GM23338 (cell line): Measurements from ENCODE around the gene DACH1. TPM values are rescaled to one million over a fixed set of nuclear protein-coding genes. Genes with fewer than 3 reads are reported as not detected.

ENCODE experiments used
- ATAC-seq: fragments of 200-7000 bp; cut with Tn5 transposase; 3 replicates; pipeline ENCODE4 v1.9.1; 2020
- DNase-seq: peaks from one replicate; pipeline ENCODE4 v3.0.0-alpha.2; 2015; ENCODE audit warnings: low spot score
- H2AFZ ChIP-seq: fragments of 200-600 bp; sonication (generic); 2 replicates; pipeline ENCODE4 v1.8.0; 2016; ENCODE audit warnings: antibody characterized with exemption, mild to moderate bottlenecking, moderate library complexity
- H3F3A ChIP-seq: fragments of 200-600 bp; sonication (generic); replicated peaks from 2 replicates; pipeline ENCODE4 v1.8.0; 2017; ENCODE audit warnings: antibody characterized with exemption, mixed run types, low read depth
- H3K27ac ChIP-seq: fragments of 200-600 bp; sonication (generic); 2 replicates; pipeline ENCODE4 v1.6.1; 2016; ENCODE audit warnings: low read depth
- H3K27me3 ChIP-seq: fragments of 200-600 bp; sonication (generic); 2 replicates; pipeline ENCODE4 v1.8.0; 2016; ENCODE audit warnings: mild to moderate bottlenecking, mixed run types, moderate library complexity; ENCODE audit not compliant: insufficient read depth
- H3K36me3 ChIP-seq: fragments of 200-600 bp; sonication (generic); 2 replicates; pipeline ENCODE4 v1.8.0; 2016; ENCODE audit warnings: mild to moderate bottlenecking; ENCODE audit not compliant: insufficient read depth
- H3K4me1 ChIP-seq: fragments of 200-600 bp; sonication (generic); 2 replicates; pipeline ENCODE4 v1.8.0; 2016; ENCODE audit warnings: mild to moderate bottlenecking, moderate library complexity; ENCODE audit not compliant: insufficient read depth
- H3K4me2 ChIP-seq: fragments of 200-600 bp; sonication (generic); 2 replicates; pipeline ENCODE4 v1.7.1; 2017; ENCODE audit warnings: mixed run types
- H3K4me3 ChIP-seq: fragments of 200-600 bp; sonication (generic); 2 replicates; pipeline ENCODE4 v1.6.1; 2016; ENCODE audit warnings: mixed run types
- H3K79me2 ChIP-seq: fragments of 200-600 bp; sonication (generic); replicated peaks from 2 replicates; pipeline ENCODE4 v1.8.0; 2017; ENCODE audit warnings: mild to moderate bottlenecking; ENCODE audit not compliant: insufficient read depth
- H3K9me2 ChIP-seq: fragments of 200-600 bp; sonication (generic); 2 replicates; pipeline ENCODE4 v1.8.0; 2017; ENCODE audit not compliant: insufficient read depth
- H4K20me1 ChIP-seq: fragments of 200-600 bp; sonication (generic); replicated peaks from 2 replicates; pipeline ENCODE4 v1.8.0; 2017; ENCODE audit warnings: mild to moderate bottlenecking; ENCODE audit not compliant: insufficient read depth
- H3K27ac Mint-ChIP-seq: 2 replicates; pipeline ENCODE4 v1.8.0; 2020; ENCODE audit warnings: inconsistent platforms, mild to moderate bottlenecking, moderate library complexity, mixed read lengths
- H3K27me3 Mint-ChIP-seq: 3 replicates; pipeline ENCODE4 v1.8.0; 2022; ENCODE audit warnings: low read depth, mild to moderate bottlenecking, moderate library complexity, mixed read lengths, inconsistent platforms; ENCODE audit not compliant: insufficient read depth, poor library complexity
- H3K36me3 Mint-ChIP-seq: 3 replicates; pipeline ENCODE4 v1.8.0; 2021; ENCODE audit warnings: low read depth, mild to moderate bottlenecking, inconsistent platforms, moderate library complexity, mixed read lengths
- H3K4me1 Mint-ChIP-seq: 3 replicates; pipeline ENCODE4 v1.8.0; 2020; ENCODE audit warnings: mild to moderate bottlenecking, inconsistent platforms, mixed read lengths
- H3K4me3 Mint-ChIP-seq: 3 replicates; pipeline ENCODE4 v1.8.0; 2021; ENCODE audit warnings: moderate library complexity, mild to moderate bottlenecking, inconsistent platforms, mixed read lengths
- H3K9me3 Mint-ChIP-seq: 3 replicates; pipeline ENCODE4 v1.8.0; 2020; ENCODE audit warnings: moderate library complexity, mild to moderate bottlenecking, inconsistent platforms, mixed read lengths
- EZH2phosphoT487 ChIP-seq: fragments of 200-600 bp; sonication (generic); IDR thresholded peaks from one replicate; pipeline ENCODE4 v1.8.1; 2018; ENCODE audit warnings: antibody characterized with exemption; ENCODE audit not compliant: unreplicated experiment
- POLR2AphosphoS5 ChIP-seq: IDR thresholded peaks from 2 replicates; pipeline ENCODE4 v1.6.1; 2016; ENCODE audit warnings: antibody characterized with exemption, low read depth
- STAT1 ChIP-seq: IDR thresholded peaks from one replicate; pipeline ENCODE4 v1.6.1; 2016; ENCODE audit warnings: antibody characterized with exemption; ENCODE audit not compliant: unreplicated experiment
- polyA plus RNA-seq: library from polyadenylated mRNA; unstranded; fragments of >200 nt; fragmentation: Nextera tagmentation; extraction: Ambion mirVana; gene quantifications from 2 replicates; pipeline ENCODE4 v1.2.1, GENCODE V29; 2016
- total RNA-seq: library from RNA; depleted of rRNA; stranded (reverse); fragments of >200 nt; shearing (Covaris generic); gene quantifications from 2 replicates; pipeline ENCODE4 v1.2.3, GENCODE V29; 2014
- TF ChIP-seq, protein P1 (sequence below): IDR thresholded peaks from one replicate; pipeline ENCODE4 v1.6.1; 2018; ENCODE audit warnings: antibody characterized with exemption; ENCODE audit not compliant: unreplicated experiment
- TF ChIP-seq, protein P2 (sequence below): fragments of 250-450 bp; sonication (Bioruptor Pico); IDR thresholded peaks from 2 replicates; pipeline ENCODE4 v1.5.0; 2020; ENCODE audit warnings: mild to moderate bottlenecking, moderate library complexity

Gene DACH1
- total and polyA plus RNA-seq, 2 experiments from 2014 or later: 0.45 to 0.57 TPM

GRCh38 chr13:71578048-71578447, 289.0 kb downstream of the DACH1 start:
- Histone ChIP-seq H3K4me1 (no peaks in the 10 kb centered on the region), H2AFZ (no peak overlapping the region), H3K36me3 (no peaks in the 10 kb centered on the region), H3K4me2 (no peak overlapping the region), H3K27me3 (no peaks in the 10 kb centered on the region), H3K9me2 (no peaks in the 10 kb centered on the region), H3K27ac (no peak overlapping the region), H3K4me3 (no peak overlapping the region), H4K20me1 (no peaks in the 10 kb centered on the region), H3K79me2 (no peaks in the 10 kb centered on the region), H3F3A (no peaks in the 10 kb centered on the region)
- Mint-ChIP-seq H3K27ac (no peak overlapping the region), H3K4me1 (no peaks in the 10 kb centered on the region), H3K36me3 (no peaks in the 10 kb centered on the region), H3K9me3 (no peaks in the 10 kb centered on the region), H3K4me3 (no peak overlapping the region), H3K27me3 (no peaks in the 10 kb centered on the region)
- ATAC-seq (no peak), DNase-seq (no peak)
- TF ChIP-seq, protein P1, sequence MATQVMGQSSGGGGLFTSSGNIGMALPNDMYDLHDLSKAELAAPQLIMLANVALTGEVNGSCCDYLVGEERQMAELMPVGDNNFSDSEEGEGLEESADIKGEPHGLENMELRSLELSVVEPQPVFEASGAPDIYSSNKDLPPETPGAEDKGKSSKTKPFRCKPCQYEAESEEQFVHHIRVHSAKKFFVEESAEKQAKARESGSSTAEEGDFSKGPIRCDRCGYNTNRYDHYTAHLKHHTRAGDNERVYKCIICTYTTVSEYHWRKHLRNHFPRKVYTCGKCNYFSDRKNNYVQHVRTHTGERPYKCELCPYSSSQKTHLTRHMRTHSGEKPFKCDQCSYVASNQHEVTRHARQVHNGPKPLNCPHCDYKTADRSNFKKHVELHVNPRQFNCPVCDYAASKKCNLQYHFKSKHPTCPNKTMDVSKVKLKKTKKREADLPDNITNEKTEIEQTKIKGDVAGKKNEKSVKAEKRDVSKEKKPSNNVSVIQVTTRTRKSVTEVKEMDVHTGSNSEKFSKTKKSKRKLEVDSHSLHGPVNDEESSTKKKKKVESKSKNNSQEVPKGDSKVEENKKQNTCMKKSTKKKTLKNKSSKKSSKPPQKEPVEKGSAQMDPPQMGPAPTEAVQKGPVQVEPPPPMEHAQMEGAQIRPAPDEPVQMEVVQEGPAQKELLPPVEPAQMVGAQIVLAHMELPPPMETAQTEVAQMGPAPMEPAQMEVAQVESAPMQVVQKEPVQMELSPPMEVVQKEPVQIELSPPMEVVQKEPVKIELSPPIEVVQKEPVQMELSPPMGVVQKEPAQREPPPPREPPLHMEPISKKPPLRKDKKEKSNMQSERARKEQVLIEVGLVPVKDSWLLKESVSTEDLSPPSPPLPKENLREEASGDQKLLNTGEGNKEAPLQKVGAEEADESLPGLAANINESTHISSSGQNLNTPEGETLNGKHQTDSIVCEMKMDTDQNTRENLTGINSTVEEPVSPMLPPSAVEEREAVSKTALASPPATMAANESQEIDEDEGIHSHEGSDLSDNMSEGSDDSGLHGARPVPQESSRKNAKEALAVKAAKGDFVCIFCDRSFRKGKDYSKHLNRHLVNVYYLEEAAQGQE: no peak
- TF ChIP-seq, protein P2, sequence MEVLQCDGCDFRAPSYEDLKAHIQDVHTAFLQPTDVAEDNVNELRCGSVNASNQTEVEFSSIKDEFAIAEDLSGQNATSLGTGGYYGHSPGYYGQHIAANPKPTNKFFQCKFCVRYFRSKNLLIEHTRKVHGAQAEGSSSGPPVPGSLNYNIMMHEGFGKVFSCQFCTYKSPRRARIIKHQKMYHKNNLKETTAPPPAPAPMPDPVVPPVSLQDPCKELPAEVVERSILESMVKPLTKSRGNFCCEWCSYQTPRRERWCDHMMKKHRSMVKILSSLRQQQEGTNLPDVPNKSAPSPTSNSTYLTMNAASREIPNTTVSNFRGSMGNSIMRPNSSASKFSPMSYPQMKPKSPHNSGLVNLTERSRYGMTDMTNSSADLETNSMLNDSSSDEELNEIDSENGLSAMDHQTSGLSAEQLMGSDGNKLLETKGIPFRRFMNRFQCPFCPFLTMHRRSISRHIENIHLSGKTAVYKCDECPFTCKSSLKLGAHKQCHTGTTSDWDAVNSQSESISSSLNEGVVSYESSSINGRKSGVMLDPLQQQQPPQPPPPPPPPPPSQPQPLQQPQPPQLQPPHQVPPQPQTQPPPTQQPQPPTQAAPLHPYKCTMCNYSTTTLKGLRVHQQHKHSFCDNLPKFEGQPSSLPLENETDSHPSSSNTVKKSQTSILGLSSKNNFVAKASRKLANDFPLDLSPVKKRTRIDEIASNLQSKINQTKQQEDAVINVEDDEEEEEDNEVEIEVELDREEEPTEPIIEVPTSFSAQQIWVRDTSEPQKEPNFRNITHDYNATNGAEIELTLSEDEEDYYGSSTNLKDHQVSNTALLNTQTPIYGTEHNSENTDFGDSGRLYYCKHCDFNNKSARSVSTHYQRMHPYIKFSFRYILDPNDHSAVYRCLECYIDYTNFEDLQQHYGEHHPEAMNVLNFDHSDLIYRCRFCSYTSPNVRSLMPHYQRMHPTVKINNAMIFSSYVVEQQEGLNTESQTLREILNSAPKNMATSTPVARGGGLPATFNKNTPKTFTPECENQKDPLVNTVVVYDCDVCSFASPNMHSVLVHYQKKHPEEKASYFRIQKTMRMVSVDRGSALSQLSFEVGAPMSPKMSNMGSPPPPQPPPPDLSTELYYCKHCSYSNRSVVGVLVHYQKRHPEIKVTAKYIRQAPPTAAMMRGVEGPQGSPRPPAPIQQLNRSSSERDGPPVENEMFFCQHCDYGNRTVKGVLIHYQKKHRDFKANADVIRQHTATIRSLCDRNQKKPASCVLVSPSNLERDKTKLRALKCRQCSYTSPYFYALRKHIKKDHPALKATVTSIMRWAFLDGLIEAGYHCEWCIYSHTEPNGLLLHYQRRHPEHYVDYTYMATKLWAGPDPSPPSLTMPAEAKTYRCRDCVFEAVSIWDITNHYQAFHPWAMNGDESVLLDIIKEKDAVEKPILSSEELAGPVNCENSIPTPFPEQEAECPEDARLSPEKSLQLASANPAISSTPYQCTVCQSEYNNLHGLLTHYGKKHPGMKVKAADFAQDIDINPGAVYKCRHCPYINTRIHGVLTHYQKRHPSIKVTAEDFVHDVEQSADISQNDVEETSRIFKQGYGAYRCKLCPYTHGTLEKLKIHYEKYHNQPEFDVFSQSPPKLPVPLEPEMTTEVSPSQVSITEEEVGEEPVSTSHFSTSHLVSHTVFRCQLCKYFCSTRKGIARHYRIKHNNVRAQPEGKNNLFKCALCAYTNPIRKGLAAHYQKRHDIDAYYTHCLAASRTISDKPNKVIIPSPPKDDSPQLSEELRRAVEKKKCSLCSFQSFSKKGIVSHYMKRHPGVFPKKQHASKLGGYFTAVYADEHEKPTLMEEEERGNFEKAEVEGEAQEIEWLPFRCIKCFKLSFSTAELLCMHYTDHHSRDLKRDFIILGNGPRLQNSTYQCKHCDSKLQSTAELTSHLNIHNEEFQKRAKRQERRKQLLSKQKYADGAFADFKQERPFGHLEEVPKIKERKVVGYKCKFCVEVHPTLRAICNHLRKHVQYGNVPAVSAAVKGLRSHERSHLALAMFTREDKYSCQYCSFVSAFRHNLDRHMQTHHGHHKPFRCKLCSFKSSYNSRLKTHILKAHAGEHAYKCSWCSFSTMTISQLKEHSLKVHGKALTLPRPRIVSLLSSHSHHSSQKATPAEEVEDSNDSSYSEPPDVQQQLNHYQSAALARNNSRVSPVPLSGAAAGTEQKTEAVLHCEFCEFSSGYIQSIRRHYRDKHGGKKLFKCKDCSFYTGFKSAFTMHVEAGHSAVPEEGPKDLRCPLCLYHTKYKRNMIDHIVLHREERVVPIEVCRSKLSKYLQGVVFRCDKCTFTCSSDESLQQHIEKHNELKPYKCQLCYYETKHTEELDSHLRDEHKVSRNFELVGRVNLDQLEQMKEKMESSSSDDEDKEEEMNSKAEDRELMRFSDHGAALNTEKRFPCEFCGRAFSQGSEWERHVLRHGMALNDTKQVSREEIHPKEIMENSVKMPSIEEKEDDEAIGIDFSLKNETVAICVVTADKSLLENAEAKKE (CRISPR knock-in tag): no peak
- TF ChIP-seq POLR2AphosphoS5 (no peak), EZH2phosphoT487 (no peak), STAT1 (no peak)
